Keratinocyte (primary cell): ENCODE results near the gene ZNF423.

ENCODE experiments used
- CTCF ChIP-seq, 3 experiments: IDR thresholded peaks in 1 of 3; conservative IDR thresholded peaks in 1 of 3; optimal IDR thresholded peaks in 1 of 3; 2 replicates in 2 of 3; 3 replicates in 1 of 3; pipeline versions ENCODE3 to v1.5.1; 2011; ENCODE audit warnings: low read length in 3 of 3, mild to moderate bottlenecking in 3 of 3, moderate library complexity in 2 of 3, control low read depth in 1 of 3, inconsistent platforms in 1 of 3; ENCODE audit not compliant: insufficient read depth in 2 of 3; ENCODE audit errors: extremely low read depth in 1 of 3
- EZH2 ChIP-seq: IDR thresholded peaks from one replicate; pipeline ENCODE4 v1.6.1; 2012; ENCODE audit warnings: inconsistent platforms, mild to moderate bottlenecking, low read length, moderate library complexity

GRCh38 chr16:49855822-49856671 lies at the start of gene ZNF423:
- TF ChIP-seq CTCF (optimal IDR thresholded peaks at IDR 0.05 in 1 of 3, IDR thresholded peaks at IDR 0.05 in 1 of 3, conservative IDR thresholded peaks at IDR 0.05 in 1 of 3; ENCODE audit: extremely low read depth in 1 of 3, insufficient read depth in 2 of 3, low read length in 3 of 3): no peak
- no peak for TF ChIP-seq EZH2
